H1 (cell line): ENCODE data around the gene LPP.

Experiments
- EGR1 ChIP-seq: IDR thresholded peaks from 2 replicates; pipeline ENCODE4 v1.6.1; 2011; ENCODE audit warnings: low read depth, low read length, borderline replicate concordance
- EP300 ChIP-seq, 2 experiments: IDR thresholded peaks; 1 replicate in 1 of 2; 2 replicates in 1 of 2; pipeline ENCODE4 v1.6.1; 2011 to 2012; ENCODE audit warnings: low read depth in 2 of 2, low read length in 2 of 2, mild to moderate bottlenecking in 2 of 2, borderline replicate concordance in 1 of 2, inconsistent platforms in 1 of 2, moderate library complexity in 1 of 2
- JUN ChIP-seq: IDR thresholded peaks from 2 replicates; pipeline ENCODE4 v1.6.1; 2011; ENCODE audit warnings: low read depth, mild to moderate bottlenecking, improper control_type of control experiment, low read length
- KDM1A ChIP-seq: fragments of 200-600, 300-600 bp; sonication (generic); IDR thresholded peaks from 2 replicates; pipeline ENCODE4 v1.7.1; 2016; ENCODE audit warnings: mild to moderate bottlenecking, low read length, borderline replicate concordance
- POLR2A ChIP-seq, 2 experiments: IDR thresholded peaks; 1 replicate in 1 of 2; 2 replicates in 1 of 2; pipeline ENCODE4 v1.6.1; 2011; ENCODE audit warnings: low read depth in 2 of 2, low read length in 2 of 2, mild to moderate bottlenecking in 2 of 2; ENCODE audit errors: control extremely low read depth in 1 of 2
- POLR2AphosphoS5 ChIP-seq: IDR thresholded peaks from 2 replicates; pipeline ENCODE4 v1.6.1; 2011; ENCODE audit warnings: low read depth, low read length
- SIN3A ChIP-seq, 2 experiments: IDR thresholded peaks in 1 of 2; conservative IDR thresholded peaks in 1 of 2; 2 replicates each; pipeline ENCODE4 v1.6.1; 2011 to 2012; ENCODE audit warnings: low read length in 2 of 2, improper control_type of control experiment in 1 of 2, low read depth in 1 of 2, mild to moderate bottlenecking in 1 of 2
- TAF1 ChIP-seq: IDR thresholded peaks from 2 replicates; pipeline ENCODE4 v1.6.1; 2011; ENCODE audit warnings: mild to moderate bottlenecking, low read depth, low read length
- YY1 ChIP-seq: IDR thresholded peaks from 2 replicates; pipeline ENCODE4 v1.6.1; 2011; ENCODE audit warnings: low read depth, mild to moderate bottlenecking, low read length
- ZNF274 ChIP-seq: IDR thresholded peaks from 2 replicates; pipeline ENCODE4 v1.7.0; 2012; ENCODE audit warnings: low read length, borderline replicate concordance; ENCODE audit errors: extremely low read depth
- TF ChIP-seq, protein P1 (sequence below), 3 experiments: IDR thresholded peaks; 1 replicate in 2 of 3; 2 replicates in 1 of 3; pipeline versions ENCODE4 v1.5.1 to v1.6.1; 2011; ENCODE audit warnings: low read length in 3 of 3, mild to moderate bottlenecking in 3 of 3, inconsistent platforms in 2 of 3, low read depth in 1 of 3, moderate library complexity in 1 of 3; ENCODE audit not compliant: insufficient read depth in 1 of 3; ENCODE audit errors: control extremely low read depth in 1 of 3

DNA sequence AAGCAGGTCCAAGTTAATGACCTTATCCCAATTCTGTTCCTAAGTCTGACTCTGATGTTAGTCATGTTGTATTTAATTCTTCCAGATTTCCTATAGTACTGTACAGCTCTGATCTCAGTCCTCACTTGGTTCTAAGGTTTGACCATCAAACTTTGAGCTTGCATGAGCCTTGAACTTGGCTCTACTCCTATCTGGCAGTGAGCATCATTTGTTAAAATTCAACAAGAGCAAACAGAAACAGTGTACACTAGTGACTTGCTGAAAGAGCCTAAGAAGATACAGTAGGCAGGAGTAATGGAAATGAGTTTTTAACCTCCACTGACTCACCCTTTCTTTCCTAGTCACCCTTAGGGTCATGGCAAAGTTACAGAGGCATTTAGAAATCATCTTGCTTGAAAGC, 566.7 kb downstream of the LPP start:
- TF ChIP-seq JUN (no peak), YY1 (no peak), TAF1 (no peak), POLR2A (IDR thresholded peaks at IDR 0.05; ENCODE audit: control extremely low read depth in 1 of 2, low read depth in 2 of 2, low read length in 2 of 2) (no peak), ZNF274 (no peak), EGR1 (no peak), EP300 (IDR thresholded peaks at IDR 0.05; ENCODE audit: borderline replicate concordance in 1 of 2, low read depth in 2 of 2, low read length in 2 of 2) (no peak), KDM1A (no peak), POLR2AphosphoS5 (no peak), SIN3A (conservative IDR thresholded peaks at IDR 0.05 in 1 of 2, IDR thresholded peaks at IDR 0.05 in 1 of 2; ENCODE audit: low read depth in 1 of 2, low read length in 2 of 2) (no peak)
- TF ChIP-seq, protein P1, sequence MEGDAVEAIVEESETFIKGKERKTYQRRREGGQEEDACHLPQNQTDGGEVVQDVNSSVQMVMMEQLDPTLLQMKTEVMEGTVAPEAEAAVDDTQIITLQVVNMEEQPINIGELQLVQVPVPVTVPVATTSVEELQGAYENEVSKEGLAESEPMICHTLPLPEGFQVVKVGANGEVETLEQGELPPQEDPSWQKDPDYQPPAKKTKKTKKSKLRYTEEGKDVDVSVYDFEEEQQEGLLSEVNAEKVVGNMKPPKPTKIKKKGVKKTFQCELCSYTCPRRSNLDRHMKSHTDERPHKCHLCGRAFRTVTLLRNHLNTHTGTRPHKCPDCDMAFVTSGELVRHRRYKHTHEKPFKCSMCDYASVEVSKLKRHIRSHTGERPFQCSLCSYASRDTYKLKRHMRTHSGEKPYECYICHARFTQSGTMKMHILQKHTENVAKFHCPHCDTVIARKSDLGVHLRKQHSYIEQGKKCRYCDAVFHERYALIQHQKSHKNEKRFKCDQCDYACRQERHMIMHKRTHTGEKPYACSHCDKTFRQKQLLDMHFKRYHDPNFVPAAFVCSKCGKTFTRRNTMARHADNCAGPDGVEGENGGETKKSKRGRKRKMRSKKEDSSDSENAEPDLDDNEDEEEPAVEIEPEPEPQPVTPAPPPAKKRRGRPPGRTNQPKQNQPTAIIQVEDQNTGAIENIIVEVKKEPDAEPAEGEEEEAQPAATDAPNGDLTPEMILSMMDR (IDR thresholded peaks at IDR 0.05; ENCODE audit: control extremely low read depth in 1 of 3, insufficient read depth in 1 of 3, low read depth in 1 of 3, low read length in 3 of 3), result no peak
